Measurements from ENCODE around the gene GPRC5C. TPM values are rescaled to one million over a fixed set of nuclear protein-coding genes. Genes with fewer than 3 reads are reported as not detected.
A peak's percentile ranks its signal among the peaks of the same experiment; 100 is the strongest.

Gene GPRC5C
- total RNA-seq, 3 donors from 2014 or later = 24.3 to 69.2 (median 40.3) TPM

DNA sequence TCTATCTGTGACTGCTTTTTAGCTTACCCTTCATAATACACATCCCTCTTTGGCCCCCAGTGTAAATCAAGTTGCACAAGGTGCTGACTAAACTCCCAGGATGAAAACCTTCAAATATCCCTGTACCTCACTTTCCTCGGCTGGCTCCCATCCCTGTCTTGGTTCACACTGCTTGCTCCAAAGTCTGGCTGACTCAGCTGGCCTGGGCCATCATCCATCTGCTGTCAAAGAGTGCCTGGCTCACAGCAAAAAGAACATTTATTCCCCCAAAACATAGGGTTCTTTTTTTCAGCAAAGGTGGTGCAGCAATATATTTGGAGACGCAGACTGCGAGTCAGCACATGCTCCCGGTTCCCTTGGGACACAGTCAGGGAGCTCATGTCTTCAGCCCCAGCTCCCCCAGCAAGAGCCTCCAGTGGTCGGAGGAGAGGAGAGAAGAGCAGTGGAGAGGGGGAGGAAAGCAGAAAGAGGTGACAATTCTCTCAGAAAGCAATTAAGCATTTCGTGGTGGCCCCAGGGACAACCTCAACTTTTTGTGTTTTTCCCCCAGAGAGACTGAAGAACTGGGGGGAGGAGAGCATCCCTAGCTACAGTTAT lies 38.4 kb upstream of the GPRC5C start:
- intact Hi-C loops (cut with DNase I; ENCODE audit: low total_unique reads) = no loop called here
- TF ChIP-seq POLR2A (IDR thresholded peaks at IDR 0.05) (no peak), POLR2AphosphoS5 (IDR thresholded peaks at IDR 0.05) (no peak)
- TF ChIP-seq, protein P1, sequence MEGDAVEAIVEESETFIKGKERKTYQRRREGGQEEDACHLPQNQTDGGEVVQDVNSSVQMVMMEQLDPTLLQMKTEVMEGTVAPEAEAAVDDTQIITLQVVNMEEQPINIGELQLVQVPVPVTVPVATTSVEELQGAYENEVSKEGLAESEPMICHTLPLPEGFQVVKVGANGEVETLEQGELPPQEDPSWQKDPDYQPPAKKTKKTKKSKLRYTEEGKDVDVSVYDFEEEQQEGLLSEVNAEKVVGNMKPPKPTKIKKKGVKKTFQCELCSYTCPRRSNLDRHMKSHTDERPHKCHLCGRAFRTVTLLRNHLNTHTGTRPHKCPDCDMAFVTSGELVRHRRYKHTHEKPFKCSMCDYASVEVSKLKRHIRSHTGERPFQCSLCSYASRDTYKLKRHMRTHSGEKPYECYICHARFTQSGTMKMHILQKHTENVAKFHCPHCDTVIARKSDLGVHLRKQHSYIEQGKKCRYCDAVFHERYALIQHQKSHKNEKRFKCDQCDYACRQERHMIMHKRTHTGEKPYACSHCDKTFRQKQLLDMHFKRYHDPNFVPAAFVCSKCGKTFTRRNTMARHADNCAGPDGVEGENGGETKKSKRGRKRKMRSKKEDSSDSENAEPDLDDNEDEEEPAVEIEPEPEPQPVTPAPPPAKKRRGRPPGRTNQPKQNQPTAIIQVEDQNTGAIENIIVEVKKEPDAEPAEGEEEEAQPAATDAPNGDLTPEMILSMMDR (IDR thresholded peaks at IDR 0.05) = no peak
- H3K9me3 ChIP-seq = no peaks in the 10 kb centered on the region
- H3K4me3 ChIP-seq = no peak overlapping the region
- H3K4me1 ChIP-seq = no peaks in the 10 kb centered on the region
- DNase-seq (ENCODE audit: low spot score in 2 of 2) = no peak
- no peak overlapping the region for H3K27ac ChIP-seq
- H3K36me3 ChIP-seq = no peaks in the 10 kb centered on the region
- H3K27me3 ChIP-seq = no peaks in the 10 kb centered on the region

DNA sequence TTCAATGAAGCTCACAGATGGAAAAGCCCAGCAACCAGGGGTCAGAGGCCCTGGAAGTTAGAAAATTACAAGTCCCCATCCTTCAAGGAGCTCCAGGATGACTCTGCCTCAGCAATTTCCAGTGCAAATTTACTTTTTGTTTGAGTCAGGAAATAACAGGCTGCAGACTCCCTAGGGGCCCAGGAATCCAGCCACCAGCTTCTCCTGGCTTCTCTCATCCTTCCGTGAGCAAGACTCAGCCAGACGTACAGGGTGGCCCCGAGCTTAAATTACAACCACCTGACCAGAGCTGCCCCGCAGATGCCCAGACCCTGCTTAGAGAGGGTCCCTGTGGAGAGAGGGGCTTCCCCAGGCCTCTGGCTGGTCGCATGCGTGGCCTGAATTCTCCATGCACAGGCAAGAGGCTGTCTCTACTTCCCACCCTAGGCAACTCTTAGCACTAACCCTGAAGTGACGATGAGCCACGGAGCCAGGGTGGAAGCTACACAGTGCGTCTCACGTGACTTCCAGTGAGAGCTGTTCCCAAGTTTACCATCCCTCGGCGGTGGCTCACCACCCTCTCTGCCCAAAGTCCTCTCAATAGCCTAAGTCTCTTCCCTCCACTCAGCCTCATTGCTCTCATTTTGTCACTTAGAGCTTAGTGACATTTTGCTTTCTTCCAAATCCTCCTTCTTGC lies 37.5 kb upstream of the GPRC5C start:
- Histone ChIP-seq H3K27ac (peak overlapping the region; percentile 43 to 60), H3K36me3 (no peaks in the 10 kb centered on the region), H3K27me3 (no peaks in the 10 kb centered on the region), H3K9me3 (no peaks in the 10 kb centered on the region), H3K4me1 (no peaks in the 10 kb centered on the region), H3K4me3 (no peak overlapping the region)
- no peak for TF ChIP-seq POLR2AphosphoS5 (IDR thresholded peaks at IDR 0.05)
- TF ChIP-seq, protein P1 (IDR thresholded peaks at IDR 0.05) = no peak
- TF ChIP-seq POLR2A (IDR thresholded peaks at IDR 0.05) = no peak
- intact Hi-C loops (cut with DNase I; ENCODE audit: low total_unique reads) = no loop called here
- no peak for DNase-seq (ENCODE audit: low spot score in 2 of 2)

DNA sequence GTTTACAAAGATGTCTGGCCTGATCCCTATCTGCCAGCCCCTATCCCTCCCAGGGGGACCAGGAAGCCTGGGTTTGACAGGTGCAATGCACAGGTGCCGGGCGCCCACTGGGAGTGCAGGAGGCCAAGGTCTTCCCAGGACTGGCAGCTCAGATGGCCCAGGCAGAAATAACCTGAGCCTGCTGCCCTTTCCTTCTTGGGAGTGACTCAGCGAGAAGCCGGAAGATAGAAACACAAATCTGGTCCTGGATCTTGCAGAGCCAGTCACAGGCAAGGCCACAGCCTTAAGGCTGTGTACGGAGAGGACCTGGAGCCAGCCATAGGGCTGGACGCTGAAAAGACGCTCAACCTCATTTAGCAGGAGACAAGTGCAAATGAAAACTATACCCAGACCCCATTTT lies 36.9 kb upstream of the GPRC5C start:
- Histone ChIP-seq H3K27ac (peak overlapping the region; percentile 43 to 60), H3K4me3 (no peak overlapping the region), H3K4me1 (no peaks in the 10 kb centered on the region), H3K36me3 (no peaks in the 10 kb centered on the region), H3K9me3 (no peaks in the 10 kb centered on the region), H3K27me3 (no peaks in the 10 kb centered on the region)
- intact Hi-C loops (cut with DNase I; ENCODE audit: low total_unique reads) = no loop called here
- peak; percentile 27 to 57 for DNase-seq (ENCODE audit: low spot score in 2 of 2)
- TF ChIP-seq, protein P1 (IDR thresholded peaks at IDR 0.05) = no peak
- TF ChIP-seq POLR2AphosphoS5 (IDR thresholded peaks at IDR 0.05) = no peak
- no peak for TF ChIP-seq POLR2A (IDR thresholded peaks at IDR 0.05)

DNA sequence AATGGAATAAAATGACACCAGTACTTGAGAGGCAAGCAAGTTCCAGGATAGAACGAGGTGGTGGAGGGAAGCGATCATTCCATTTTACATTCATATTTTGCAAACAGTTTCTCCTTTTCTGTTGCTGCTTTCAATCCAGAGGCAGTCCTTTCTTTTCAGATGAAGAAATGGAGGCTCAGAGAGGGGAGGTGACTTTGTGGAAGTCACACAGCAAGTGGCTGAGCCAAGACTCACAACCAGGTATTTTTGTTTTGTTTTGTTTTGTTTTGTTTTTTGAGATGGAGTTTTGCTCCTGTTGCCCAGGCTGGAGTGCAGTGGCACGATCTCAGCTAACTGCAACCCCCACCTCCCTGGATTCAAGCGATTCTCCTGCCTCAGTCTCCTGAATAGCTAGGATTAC lies 35.3 kb upstream of the GPRC5C start:
- Histone ChIP-seq H3K4me3 (no peak overlapping the region), H3K27ac (no peak overlapping the region), H3K9me3 (no peaks in the 10 kb centered on the region), H3K4me1 (no peaks in the 10 kb centered on the region), H3K36me3 (no peaks in the 10 kb centered on the region), H3K27me3 (no peaks in the 10 kb centered on the region)
- DNase-seq (ENCODE audit: low spot score in 2 of 2) = no peak
- TF ChIP-seq, protein P1 (IDR thresholded peaks at IDR 0.05) = no peak
- TF ChIP-seq POLR2A (IDR thresholded peaks at IDR 0.05) (no peak), POLR2AphosphoS5 (IDR thresholded peaks at IDR 0.05) (no peak)
- intact Hi-C loops (cut with DNase I; ENCODE audit: low total_unique reads) = no loop called here

DNA sequence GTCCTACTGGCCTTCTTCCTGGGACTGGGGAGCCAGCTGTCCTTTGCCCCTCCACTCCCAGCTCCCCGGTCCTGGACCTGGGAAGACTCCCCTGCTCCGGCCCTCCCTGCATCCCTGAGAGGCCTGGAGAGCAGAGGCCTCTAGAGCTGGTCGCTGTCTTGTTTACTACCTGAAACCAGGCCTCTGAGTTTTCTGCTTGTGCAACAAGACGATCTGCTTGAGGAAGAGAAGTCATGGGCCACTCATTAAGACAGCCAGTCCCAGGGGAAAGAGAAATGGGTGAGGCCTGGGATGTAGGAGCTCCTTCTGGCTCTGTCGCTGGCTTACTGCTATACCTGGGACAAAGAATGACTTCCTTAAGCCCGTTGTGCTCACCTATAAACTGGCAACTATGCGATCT lies 29.8 kb upstream of the GPRC5C start:
- no peaks in the 10 kb centered on the region for H3K27me3 ChIP-seq
- no peaks in the 10 kb centered on the region for H3K9me3 ChIP-seq
- intact Hi-C loops (cut with DNase I; ENCODE audit: low total_unique reads) = no loop called here
- DNase-seq (ENCODE audit: low spot score in 2 of 2) = no peak
- H3K36me3 ChIP-seq = no peaks in the 10 kb centered on the region
- no peak overlapping the region for H3K4me3 ChIP-seq
- no peak for TF ChIP-seq POLR2AphosphoS5 (IDR thresholded peaks at IDR 0.05)
- no peaks in the 10 kb centered on the region for H3K4me1 ChIP-seq
- H3K27ac ChIP-seq = no peak overlapping the region
